ENCODE measurements around the gene PRKCE. TPM values are rescaled to one million over a fixed set of nuclear protein-coding genes. Genes with fewer than 3 reads are reported as not detected.
A peak's percentile ranks its signal among the peaks of the same experiment; 100 is the strongest.

PRKCE gene
- 0.80 TPM for polyA plus RNA-seq (2013, experiment 1 of 2)
- 0.76 TPM for polyA plus RNA-seq (2013, experiment 2 of 2)

DNA sequence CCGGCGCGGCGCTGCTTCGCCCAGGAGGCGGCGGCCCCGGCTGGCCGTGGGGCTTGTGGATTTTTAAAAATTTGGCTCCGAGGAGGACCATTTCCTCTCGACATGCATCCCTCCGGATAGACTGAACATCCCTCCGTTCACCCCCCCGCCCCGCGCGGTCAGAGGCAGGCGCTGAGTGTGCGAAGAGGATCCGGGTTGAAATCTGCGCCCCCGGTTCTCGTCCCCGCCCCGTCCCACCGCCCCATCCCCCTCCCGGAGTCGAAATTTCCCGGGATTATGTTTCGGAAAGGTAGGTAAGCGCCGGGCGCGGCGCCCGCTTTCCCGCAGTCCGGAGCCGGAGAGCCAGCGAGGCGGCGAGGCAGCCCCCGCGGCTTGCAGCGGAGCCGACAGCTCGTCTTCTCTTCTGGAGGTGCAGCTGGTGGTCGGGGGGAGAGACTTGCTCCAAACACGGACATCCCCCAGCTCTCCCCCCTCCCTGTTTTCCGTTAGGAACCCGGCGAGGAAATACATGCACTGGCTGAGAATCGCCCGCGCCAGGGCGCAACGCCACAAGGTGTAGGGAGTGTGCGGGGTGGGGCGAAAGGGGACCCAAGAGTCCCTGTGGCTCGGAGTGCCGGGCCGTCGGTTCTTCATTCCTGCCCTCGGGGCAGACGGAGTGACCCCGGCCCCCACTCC lies at the start of gene PRKCE:
Gene PRKCE (plus strand): TSS at position 261 of the 675 bp plus-strand sequence.
- Histone ChIP-seq H3K27me3 (ENCODE audit: insufficient read depth, low read length) (peaks cover 88% of the 10 kb centered on the region), H3K9ac (ENCODE audit: low read depth, low read length) (peak within 1 kb of the TSS; percentile 46), H3K36me3 (ENCODE audit: insufficient read depth, low read length) (no peaks in the 10 kb centered on the region), H3K9me3 (ENCODE audit: insufficient read depth, low read depth, low read length) (no peaks in the 10 kb centered on the region), H3K4me3 (ENCODE audit: low read length) (peak within 1 kb of the TSS; percentile 76), H3K27ac (ENCODE audit: low read depth, low read length) (no peak within 1 kb of the TSS; the same call in 1 of the 2 replicates), H3K4me1 (ENCODE audit: insufficient read depth, low read length) (peaks cover 7% of the 10 kb centered on the region; the same call in 1 of the 2 replicates)
- under 1% methylated on average over 64 of the region's 66 CpGs for whole genome bisulfite sequencing

DNA sequence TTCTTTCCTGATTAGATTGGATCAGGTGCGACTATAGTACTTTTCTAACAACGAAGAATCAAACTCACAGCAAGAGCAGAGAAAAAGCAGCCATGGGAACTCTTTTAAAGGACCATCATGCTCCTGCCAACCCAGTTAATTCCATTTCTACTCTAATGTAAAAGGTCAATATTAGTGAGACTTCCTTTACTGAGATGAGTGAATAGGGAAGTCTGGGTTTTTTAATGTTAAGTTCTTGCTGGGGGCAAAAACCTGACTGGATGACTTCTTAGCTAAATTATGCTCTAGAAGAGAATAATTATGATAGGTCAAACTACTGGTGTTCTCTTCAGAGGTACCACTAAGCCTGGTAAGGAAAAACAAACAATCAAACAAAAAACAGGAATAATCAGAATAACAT lies 48.9 kb upstream of the PRKCE start:
- Histone ChIP-seq H3K27ac (ENCODE audit: low read depth, low read length) (no peak overlapping the region), H3K36me3 (ENCODE audit: insufficient read depth, low read length) (peaks cover 73% of the 10 kb centered on the region), H3K27me3 (ENCODE audit: insufficient read depth, low read length) (no peaks in the 10 kb centered on the region), H3K9me3 (ENCODE audit: insufficient read depth, low read depth, low read length) (no peaks in the 10 kb centered on the region), H3K4me3 (ENCODE audit: low read length) (no peak overlapping the region), H3K9ac (ENCODE audit: low read depth, low read length) (no peak overlapping the region), H3K4me1 (ENCODE audit: insufficient read depth, low read length) (no peaks in the 10 kb centered on the region)
- WGBS, result 100% methylated on average over 2 of the region's 2 CpGs

DNA sequence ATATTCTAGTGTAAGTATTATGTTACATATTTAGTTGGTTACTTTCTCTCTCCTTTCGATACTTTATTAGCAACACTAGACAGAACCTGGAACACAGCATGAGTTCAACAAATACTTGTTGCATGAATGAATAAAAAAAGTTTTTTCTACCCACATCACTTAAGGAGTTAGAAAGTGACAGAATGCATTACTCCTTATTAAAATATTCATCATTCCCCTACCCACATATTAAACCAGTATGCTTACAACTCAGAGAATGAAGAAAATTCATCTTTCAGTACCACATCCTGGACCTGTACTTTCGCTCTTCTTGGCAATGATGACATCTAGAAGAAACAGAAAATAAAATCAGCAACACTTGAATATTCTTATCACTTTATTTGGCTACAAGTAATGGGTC lies 46.4 kb upstream of the PRKCE start:
- peaks cover 50% of the 10 kb centered on the region for H3K36me3 ChIP-seq (ENCODE audit: insufficient read depth, low read length)
- H3K4me3 ChIP-seq (ENCODE audit: low read length), result no peak overlapping the region
- no peaks in the 10 kb centered on the region for H3K27me3 ChIP-seq (ENCODE audit: insufficient read depth, low read length)
- WGBS, result 93% methylated on average over 1 of the region's 2 CpGs
- H3K27ac ChIP-seq (ENCODE audit: low read depth, low read length), result no peak overlapping the region
- peaks cover 5% of the 10 kb centered on the region for H3K4me1 ChIP-seq (ENCODE audit: insufficient read depth, low read length)
- H3K9me3 ChIP-seq (ENCODE audit: insufficient read depth, low read depth, low read length), result no peaks in the 10 kb centered on the region
- no peak overlapping the region for H3K9ac ChIP-seq (ENCODE audit: low read depth, low read length)

DNA sequence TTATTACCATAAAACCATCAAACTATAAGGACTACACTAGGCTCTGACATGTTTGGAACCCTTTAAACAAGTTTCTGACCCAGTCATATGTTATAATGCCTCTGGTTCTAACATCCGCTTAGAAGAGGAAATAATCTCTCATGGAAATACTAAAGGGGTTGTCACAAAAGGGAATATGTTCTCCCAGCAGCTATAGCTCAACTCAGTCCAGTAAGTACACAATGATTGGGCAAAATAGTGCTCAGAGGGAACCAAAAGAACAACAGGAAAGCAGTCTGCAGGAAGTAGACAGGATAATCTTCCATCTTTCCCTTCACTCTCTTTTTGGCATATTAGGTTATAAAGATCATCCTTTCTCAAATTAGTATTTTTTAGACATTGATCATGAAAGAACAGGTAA lies 44.7 kb upstream of the PRKCE start:
- H3K27me3 ChIP-seq (ENCODE audit: insufficient read depth, low read length), result no peaks in the 10 kb centered on the region
- peaks cover 33% of the 10 kb centered on the region for H3K36me3 ChIP-seq (ENCODE audit: insufficient read depth, low read length)
- peaks cover 9% of the 10 kb centered on the region for H3K4me1 ChIP-seq (ENCODE audit: insufficient read depth, low read length)
- WGBS, result 95% methylated on average over 1 of the region's 1 CpG
- no peak overlapping the region for H3K27ac ChIP-seq (ENCODE audit: low read depth, low read length)
- H3K9me3 ChIP-seq (ENCODE audit: insufficient read depth, low read depth, low read length), result no peaks in the 10 kb centered on the region
- H3K9ac ChIP-seq (ENCODE audit: low read depth, low read length), result no peak overlapping the region
- H3K4me3 ChIP-seq (ENCODE audit: low read length), result no peak overlapping the region

DNA sequence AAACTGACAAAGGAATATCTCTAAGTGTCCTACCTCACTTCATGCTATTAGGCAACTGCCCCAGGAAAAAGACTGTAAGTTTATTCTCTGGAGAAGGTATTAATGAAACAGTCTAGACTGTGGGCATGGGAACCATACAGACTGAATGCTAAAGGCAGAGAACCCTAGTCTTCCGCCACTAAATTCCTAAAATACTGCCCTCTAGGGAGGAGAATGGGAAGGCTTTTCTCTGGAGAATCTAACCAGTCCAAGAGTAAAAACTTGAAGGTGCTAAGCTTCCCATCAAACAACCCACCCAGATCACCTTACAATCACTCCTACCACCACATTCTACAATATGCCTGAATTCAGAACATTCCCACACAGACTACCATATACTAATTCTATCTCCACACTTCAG lies 43.8 kb upstream of the PRKCE start:
- no peak overlapping the region for H3K9ac ChIP-seq (ENCODE audit: low read depth, low read length)
- H3K36me3 ChIP-seq (ENCODE audit: insufficient read depth, low read length), result peaks cover 24% of the 10 kb centered on the region
- H3K27me3 ChIP-seq (ENCODE audit: insufficient read depth, low read length), result no peaks in the 10 kb centered on the region
- peaks cover 9% of the 10 kb centered on the region for H3K4me1 ChIP-seq (ENCODE audit: insufficient read depth, low read length)
- H3K27ac ChIP-seq (ENCODE audit: low read depth, low read length), result no peak overlapping the region
- no peak overlapping the region for H3K4me3 ChIP-seq (ENCODE audit: low read length)
- no peaks in the 10 kb centered on the region for H3K9me3 ChIP-seq (ENCODE audit: insufficient read depth, low read depth, low read length)
- no CpG with 5 or more reads among the region's 1 CpG for WGBS

DNA sequence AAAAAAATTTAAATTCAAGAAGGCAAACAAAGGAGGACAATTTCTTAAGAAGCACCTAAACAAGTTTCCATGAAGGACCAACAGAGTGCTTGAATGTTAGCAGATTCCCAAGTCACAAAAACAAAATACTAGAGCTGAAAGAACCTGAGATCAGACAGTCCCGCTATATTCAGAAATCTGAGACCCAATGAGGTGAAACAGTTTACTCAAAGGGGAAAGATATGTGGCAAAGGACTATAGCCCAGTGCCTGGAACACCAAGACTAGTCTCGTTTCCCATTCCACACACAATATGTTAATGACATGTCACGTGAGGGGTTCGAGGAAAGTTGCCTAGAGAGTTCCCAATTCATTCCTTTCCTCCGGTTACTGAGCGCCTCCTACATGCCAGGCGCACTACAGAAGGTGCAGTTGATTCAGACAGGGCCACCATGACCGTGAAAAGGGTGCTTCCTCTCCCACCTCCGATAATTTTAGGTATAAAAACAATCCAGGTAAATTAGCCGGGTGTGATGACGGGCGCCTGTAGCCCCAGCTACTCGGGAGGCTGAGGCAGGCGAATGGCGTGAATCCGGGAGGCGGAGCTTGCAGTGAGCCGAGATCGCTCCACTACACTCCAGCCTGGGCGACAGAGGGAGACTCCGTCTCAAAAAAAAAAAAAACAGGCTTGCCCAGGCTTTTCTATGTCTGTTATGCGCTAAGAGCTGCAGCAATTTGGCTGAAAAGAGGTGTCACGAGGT lies 41.0 kb upstream of the PRKCE start:
- Histone ChIP-seq H3K27ac (ENCODE audit: low read depth, low read length) (peak overlapping the region; percentile 87), H3K9me3 (ENCODE audit: insufficient read depth, low read depth, low read length) (no peaks in the 10 kb centered on the region), H3K27me3 (ENCODE audit: insufficient read depth, low read length) (no peaks in the 10 kb centered on the region), H3K4me3 (ENCODE audit: low read length) (peak overlapping the region; percentile 73), H3K9ac (ENCODE audit: low read depth, low read length) (peak overlapping the region; percentile 86), H3K36me3 (ENCODE audit: insufficient read depth, low read length) (no peaks in the 10 kb centered on the region; the same call in 1 of the 2 replicates), H3K4me1 (ENCODE audit: insufficient read depth, low read length) (peaks cover 9% of the 10 kb centered on the region)
- WGBS, result 2% methylated on average over 23 of the region's 23 CpGs

DNA sequence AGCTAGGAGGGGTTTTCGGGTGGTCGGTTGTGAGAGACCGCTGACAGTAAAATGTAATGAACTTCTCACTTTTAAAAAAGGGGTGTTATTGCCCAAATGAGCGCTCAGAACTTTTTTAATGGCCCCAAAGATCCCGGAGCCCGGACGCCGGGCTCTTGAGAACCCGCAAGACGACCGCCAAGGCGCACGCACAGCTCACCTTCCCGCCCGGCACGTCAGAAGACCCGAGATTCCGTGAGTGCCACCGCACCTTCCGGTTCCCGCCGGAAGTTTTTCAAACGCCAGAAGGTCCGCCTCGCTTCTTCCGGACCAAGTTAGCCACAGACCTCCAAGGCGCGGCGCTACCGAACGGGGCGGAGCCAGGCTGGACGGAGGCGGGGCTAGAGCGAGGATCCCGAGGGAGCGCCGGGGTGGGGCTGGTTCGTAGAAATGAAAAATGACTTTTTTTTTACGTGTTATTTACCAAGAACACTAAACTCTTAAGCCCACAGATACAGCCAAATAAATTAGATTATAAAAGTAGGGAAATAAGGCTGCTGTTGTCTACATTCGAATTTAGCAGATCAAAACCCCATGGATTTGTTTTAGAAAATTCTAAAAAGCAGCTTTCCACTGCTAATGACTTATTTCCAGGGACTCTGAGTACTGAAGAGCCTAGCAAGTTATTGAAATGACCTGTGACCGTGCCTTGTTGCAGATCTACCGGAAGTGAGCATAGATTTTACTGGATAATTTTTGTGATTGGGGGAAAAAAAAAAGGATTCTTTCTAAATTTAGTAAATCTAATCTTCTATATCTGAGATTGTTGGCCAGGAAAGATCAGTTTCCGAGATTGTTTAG lies 40.2 kb upstream of the PRKCE start, which contains the start of gene SRBD1:
Gene SRBD1 (minus strand): TSS at position 248 of the 840 bp plus-strand sequence. CDS start 5,826 bp downstream, outside the sequence.
- Histone ChIP-seq H3K27me3 (ENCODE audit: insufficient read depth, low read length) (no peaks in the 10 kb centered on the region), H3K9me3 (ENCODE audit: insufficient read depth, low read depth, low read length) (no peaks in the 10 kb centered on the region), H3K9ac (ENCODE audit: low read depth, low read length) (peak within 1 kb of the TSS; percentile 86), H3K36me3 (ENCODE audit: insufficient read depth, low read length) (no peaks in the 10 kb centered on the region), H3K4me1 (ENCODE audit: insufficient read depth, low read length) (peaks cover 9% of the 10 kb centered on the region), H3K27ac (ENCODE audit: low read depth, low read length) (peak within 1 kb of the TSS; percentile 87), H3K4me3 (ENCODE audit: low read length) (peak within 1 kb of the TSS; percentile 73)
- WGBS, result 4% methylated on average over 40 of the region's 44 CpGs

DNA sequence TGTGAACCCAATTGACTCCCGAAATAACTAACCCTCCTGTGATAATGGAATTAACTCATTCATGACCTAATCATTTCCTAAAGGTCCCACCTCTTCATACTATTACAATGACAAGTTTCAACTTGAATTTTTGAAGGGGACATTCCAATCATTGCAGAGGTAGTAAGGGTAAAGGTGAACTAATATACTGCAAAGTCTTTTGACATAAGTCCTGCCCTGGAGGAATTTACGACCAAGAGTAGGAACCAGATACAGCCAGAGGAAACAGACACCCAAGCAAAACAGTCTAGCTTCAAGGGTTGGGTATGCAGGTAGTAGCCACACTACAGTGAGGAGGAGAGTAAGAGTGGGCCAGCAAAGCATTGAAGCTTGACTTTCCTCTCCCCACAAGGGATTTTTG lies 39.2 kb upstream of the PRKCE start:
- Histone ChIP-seq H3K4me1 (ENCODE audit: insufficient read depth, low read length) (peaks cover 9% of the 10 kb centered on the region), H3K4me3 (ENCODE audit: low read length) (no peak overlapping the region), H3K9ac (ENCODE audit: low read depth, low read length) (no peak overlapping the region), H3K27ac (ENCODE audit: low read depth, low read length) (no peak overlapping the region), H3K9me3 (ENCODE audit: insufficient read depth, low read depth, low read length) (no peaks in the 10 kb centered on the region), H3K36me3 (ENCODE audit: insufficient read depth, low read length) (no peaks in the 10 kb centered on the region), H3K27me3 (ENCODE audit: insufficient read depth, low read length) (no peaks in the 10 kb centered on the region)
- 84% methylated on average over 1 of the region's 2 CpGs for WGBS

DNA sequence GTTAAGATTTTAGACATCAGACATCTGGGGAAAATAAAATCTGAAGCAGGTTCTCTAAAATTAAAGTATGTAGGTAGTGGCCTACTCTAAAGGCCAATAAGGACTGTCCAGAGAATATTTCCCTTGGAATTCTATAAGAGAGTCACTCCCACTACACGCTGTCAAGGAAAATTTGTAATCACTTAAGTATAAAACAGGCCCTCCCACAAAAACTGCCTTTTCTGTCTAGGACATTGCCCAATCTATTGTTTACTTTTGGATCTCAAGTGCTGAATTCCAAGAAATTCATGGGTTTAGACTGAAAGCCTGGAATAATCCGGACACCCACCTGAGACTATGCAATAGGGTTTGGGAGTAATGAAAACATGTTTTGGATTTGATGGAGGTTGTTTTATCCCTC lies 38.7 kb upstream of the PRKCE start:
- H3K9ac ChIP-seq (ENCODE audit: low read depth, low read length), result no peak overlapping the region
- H3K27ac ChIP-seq (ENCODE audit: low read depth, low read length), result no peak overlapping the region
- peaks cover 9% of the 10 kb centered on the region for H3K4me1 ChIP-seq (ENCODE audit: insufficient read depth, low read length)
- H3K36me3 ChIP-seq (ENCODE audit: insufficient read depth, low read length), result no peaks in the 10 kb centered on the region
- no peaks in the 10 kb centered on the region for H3K27me3 ChIP-seq (ENCODE audit: insufficient read depth, low read length)
- no peak overlapping the region for H3K4me3 ChIP-seq (ENCODE audit: low read length)
- H3K9me3 ChIP-seq (ENCODE audit: insufficient read depth, low read depth, low read length), result no peaks in the 10 kb centered on the region
- 97% methylated on average over 2 of the region's 2 CpGs for WGBS

DNA sequence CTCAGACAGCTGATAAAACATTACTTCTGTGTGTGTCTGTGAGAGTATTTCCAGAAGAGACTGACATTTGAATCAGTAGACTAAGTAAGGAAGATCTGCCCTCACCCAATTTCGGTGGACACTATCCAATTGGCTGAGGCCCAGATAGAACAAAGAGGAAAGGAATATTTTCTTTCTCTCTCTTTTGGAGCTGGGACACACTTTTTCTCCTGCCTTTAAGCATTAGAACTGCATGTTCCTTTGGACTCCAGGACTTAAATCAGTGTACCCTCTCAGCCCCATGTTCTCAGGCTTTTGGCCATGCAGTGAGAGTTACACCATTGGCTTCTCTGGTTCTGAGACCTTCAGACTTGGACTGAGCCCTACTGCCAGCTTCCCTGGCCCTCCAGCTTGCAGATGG lies 37.1 kb upstream of the PRKCE start:
- H3K9me3 ChIP-seq (ENCODE audit: insufficient read depth, low read depth, low read length), result no peaks in the 10 kb centered on the region
- no peak overlapping the region for H3K4me3 ChIP-seq (ENCODE audit: low read length)
- H3K9ac ChIP-seq (ENCODE audit: low read depth, low read length), result no peak overlapping the region
- H3K27ac ChIP-seq (ENCODE audit: low read depth, low read length), result no peak overlapping the region
- H3K27me3 ChIP-seq (ENCODE audit: insufficient read depth, low read length), result no peaks in the 10 kb centered on the region
- H3K4me1 ChIP-seq (ENCODE audit: insufficient read depth, low read length), result peaks cover 9% of the 10 kb centered on the region
- WGBS, result 95% methylated on average over 1 of the region's 1 CpG
- no peaks in the 10 kb centered on the region for H3K36me3 ChIP-seq (ENCODE audit: insufficient read depth, low read length)

Measured in HUES64 (cell line).